GM12878 (cell line): Measurements from ENCODE around the gene TSSC4. TPM values are rescaled to one million over a fixed set of nuclear protein-coding genes. Genes with fewer than 3 reads are reported as not detected.

Experiments
- CEBPB ChIP-seq, 2 experiments: fragments of 150-350 bp in 1 of 2; IDR thresholded peaks; 2 replicates each; pipeline ENCODE4 v1.6.1; 2012 to 2014; ENCODE audit warnings: low read depth in 2 of 2, low read length in 2 of 2, borderline replicate concordance in 1 of 2, inconsistent platforms in 1 of 2
- FOXK2 ChIP-seq: fragments of 450-650 bp; IDR thresholded peaks from 2 replicates; pipeline ENCODE4 v1.6.1; 2017; ENCODE audit warnings: mild to moderate bottlenecking, moderate library complexity
- SREBF2 ChIP-seq: IDR thresholded peaks from 2 replicates; pipeline ENCODE4 v1.6.1; 2012; ENCODE audit warnings: mild to moderate bottlenecking, low read length
- SRF ChIP-seq, 2 experiments: IDR thresholded peaks; 2 replicates each; pipeline ENCODE4 v1.6.1; 2011; ENCODE audit warnings: low read depth in 2 of 2, low read length in 2 of 2, mild to moderate bottlenecking in 1 of 2, moderate library complexity in 1 of 2
- TAF1 ChIP-seq: IDR thresholded peaks from 2 replicates; pipeline ENCODE4 v1.6.1; 2011; ENCODE audit warnings: mild to moderate bottlenecking, low read depth, low read length, borderline replicate concordance
- ZNF24 ChIP-seq: fragments of 450-650 bp; IDR thresholded peaks from 2 replicates; pipeline ENCODE4 v1.6.1; 2017; ENCODE audit warnings: antibody characterized with exemption, mild to moderate bottlenecking
- polyA plus RNA-seq, 11 experiments: library from polyadenylated mRNA; depleted of rRNA in 4 of 11; unstranded in 6 of 11; stranded (reverse) in 5 of 11; fragments of >200 nt; fragmentation: Nextera tagmentation in 4 of 11; fragmentation: Illumina TruSeq in 1 of 11; extraction: Ambion mirVana in 4 of 11; extraction: Trizol in 1 of 11; gene quantifications; 1 replicate in 1 of 11; 2 replicates in 10 of 11; pipeline versions ENCODE4 v1.2.1 to v1.2.3, GENCODE V29; 2011 to 2016; ENCODE audit warnings: inconsistent platforms in 2 of 11, missing spikeins in 2 of 11, low read depth in 1 of 11
- total RNA-seq, 4 experiments: library from RNA; depleted of rRNA in 3 of 4; stranded (reverse); fragments of >200 nt in 3 of 4; fragmentation: Illumina TruSeq in 1 of 4; extraction: Trizol in 1 of 4; gene quantifications; 2 replicates each; pipeline versions ENCODE4 v1.2.1 to v1.2.3, GENCODE V29; 2013 to 2021
- TF ChIP-seq, protein P1 (sequence below): fragments of 450-650 bp; IDR thresholded peaks from 2 replicates; pipeline ENCODE4 v1.6.1; 2018; ENCODE audit warnings: borderline replicate concordance, mild to moderate bottlenecking; ENCODE audit not compliant: partially characterized antibody
- TF ChIP-seq, protein P2 (sequence below): IDR thresholded peaks from 2 replicates; pipeline ENCODE4 v1.6.1; 2012; ENCODE audit warnings: low read depth, low read length, improper control_type of control experiment
- TF ChIP-seq, protein P3 (sequence below): fragments of 450-650 bp; IDR thresholded peaks from 2 replicates; pipeline ENCODE4 v1.6.1; 2017; ENCODE audit warnings: low read depth, mild to moderate bottlenecking, moderate library complexity
- TF ChIP-seq, protein P4 (sequence below): IDR thresholded peaks from 2 replicates; pipeline ENCODE4 v1.6.1; 2012; ENCODE audit warnings: mild to moderate bottlenecking, low read depth, low read length
- TF ChIP-seq, protein P5 (sequence below): IDR thresholded peaks from 2 replicates; pipeline ENCODE4 v1.6.1; 2012; ENCODE audit warnings: low read depth, low read length, improper control_type of control experiment
- TF ChIP-seq, protein P6 (sequence below): fragments of 450-650 bp; IDR thresholded peaks from 2 replicates; pipeline ENCODE4 v1.6.1; 2014; ENCODE audit warnings: mild to moderate bottlenecking
- TF ChIP-seq, protein P7 (sequence below): fragments of 150-350 bp; IDR thresholded peaks from 2 replicates; pipeline ENCODE4 v1.6.1; 2016; ENCODE audit warnings: low read depth, low read length

The TSSC4 gene
- total and polyA plus RNA-seq, 10 of the 15 experiments (the other 5 are each of a cell fraction or from before 2014, with no cell fraction given): 0.69 to 70.1 (median 25.7) TPM

DNA sequence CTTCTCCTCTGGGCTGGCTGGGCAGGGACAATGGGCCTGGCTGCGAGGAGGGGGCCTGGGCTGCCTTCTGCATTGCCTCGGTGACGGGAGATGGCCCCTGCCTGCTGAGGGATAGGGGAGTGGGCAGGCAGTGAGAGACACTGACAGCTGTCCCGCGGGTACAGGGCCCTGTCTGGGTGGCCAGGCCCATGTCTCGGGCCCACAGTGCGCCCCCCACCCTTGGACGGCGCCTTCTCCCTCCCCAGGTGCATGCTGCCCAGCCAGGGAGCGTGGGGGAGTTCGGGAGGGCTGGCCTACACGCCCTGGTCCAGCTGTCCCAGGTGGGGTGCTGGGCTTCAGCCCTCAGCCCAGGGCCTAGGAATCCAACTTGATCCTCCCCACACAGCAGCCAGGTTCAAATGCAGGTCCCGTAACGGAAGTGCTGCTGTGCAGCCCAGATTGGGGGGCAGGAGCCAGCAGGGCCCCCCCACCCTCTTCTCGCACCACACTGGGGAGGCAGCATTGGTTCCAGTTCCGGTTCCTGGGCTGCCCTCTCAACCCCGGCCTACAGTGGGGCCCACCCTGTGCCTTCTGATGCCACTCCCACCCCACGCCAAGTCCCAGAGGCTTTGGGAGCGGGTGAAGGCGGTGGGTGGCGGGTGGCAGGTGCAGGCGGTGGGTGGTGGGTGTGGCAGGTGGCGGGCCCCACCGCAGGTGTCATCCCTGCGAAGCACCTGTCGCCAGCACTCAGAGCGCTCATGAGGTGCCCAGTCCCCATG, 7.3 kb upstream of the TSSC4 start (continued):
- TF ChIP-seq, protein P1, sequence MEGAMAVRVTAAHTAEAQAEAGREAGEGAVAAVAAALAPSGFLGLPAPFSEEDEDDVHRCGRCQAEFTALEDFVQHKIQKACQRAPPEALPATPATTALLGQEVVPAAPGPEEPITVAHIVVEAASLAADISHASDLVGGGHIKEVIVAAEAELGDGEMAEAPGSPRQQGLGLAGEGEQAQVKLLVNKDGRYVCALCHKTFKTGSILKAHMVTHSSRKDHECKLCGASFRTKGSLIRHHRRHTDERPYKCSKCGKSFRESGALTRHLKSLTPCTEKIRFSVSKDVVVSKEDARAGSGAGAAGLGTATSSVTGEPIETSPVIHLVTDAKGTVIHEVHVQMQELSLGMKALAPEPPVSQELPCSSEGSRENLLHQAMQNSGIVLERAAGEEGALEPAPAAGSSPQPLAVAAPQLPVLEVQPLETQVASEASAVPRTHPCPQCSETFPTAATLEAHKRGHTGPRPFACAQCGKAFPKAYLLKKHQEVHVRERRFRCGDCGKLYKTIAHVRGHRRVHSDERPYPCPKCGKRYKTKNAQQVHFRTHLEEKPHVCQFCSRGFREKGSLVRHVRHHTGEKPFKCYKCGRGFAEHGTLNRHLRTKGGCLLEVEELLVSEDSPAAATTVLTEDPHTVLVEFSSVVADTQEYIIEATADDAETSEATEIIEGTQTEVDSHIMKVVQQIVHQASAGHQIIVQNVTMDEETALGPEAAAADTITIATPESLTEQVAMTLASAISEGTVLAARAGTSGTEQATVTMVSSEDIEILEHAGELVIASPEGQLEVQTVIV: no peak
- TF ChIP-seq, protein P2, sequence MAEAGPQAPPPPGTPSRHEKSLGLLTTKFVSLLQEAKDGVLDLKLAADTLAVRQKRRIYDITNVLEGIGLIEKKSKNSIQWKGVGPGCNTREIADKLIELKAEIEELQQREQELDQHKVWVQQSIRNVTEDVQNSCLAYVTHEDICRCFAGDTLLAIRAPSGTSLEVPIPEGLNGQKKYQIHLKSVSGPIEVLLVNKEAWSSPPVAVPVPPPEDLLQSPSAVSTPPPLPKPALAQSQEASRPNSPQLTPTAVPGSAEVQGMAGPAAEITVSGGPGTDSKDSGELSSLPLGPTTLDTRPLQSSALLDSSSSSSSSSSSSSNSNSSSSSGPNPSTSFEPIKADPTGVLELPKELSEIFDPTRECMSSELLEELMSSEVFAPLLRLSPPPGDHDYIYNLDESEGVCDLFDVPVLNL: no peak
- TF ChIP-seq FOXK2 (no peak), SRF (IDR thresholded peaks at IDR 0.05; ENCODE audit: low read depth in 2 of 2, low read length in 2 of 2) (peak in 1 of 2 experiments; percentile 53; a peak in 1 of 4 replicates), TAF1 (0 out of 2 replicates have a peak, but pooled peaks have one; percentile 17), SREBF2 (no peak), ZNF24 (no peak), CEBPB (IDR thresholded peaks at IDR 0.05; ENCODE audit: borderline replicate concordance in 1 of 2, low read depth in 2 of 2, low read length in 2 of 2) (no peak)
- TF ChIP-seq, protein P3, sequence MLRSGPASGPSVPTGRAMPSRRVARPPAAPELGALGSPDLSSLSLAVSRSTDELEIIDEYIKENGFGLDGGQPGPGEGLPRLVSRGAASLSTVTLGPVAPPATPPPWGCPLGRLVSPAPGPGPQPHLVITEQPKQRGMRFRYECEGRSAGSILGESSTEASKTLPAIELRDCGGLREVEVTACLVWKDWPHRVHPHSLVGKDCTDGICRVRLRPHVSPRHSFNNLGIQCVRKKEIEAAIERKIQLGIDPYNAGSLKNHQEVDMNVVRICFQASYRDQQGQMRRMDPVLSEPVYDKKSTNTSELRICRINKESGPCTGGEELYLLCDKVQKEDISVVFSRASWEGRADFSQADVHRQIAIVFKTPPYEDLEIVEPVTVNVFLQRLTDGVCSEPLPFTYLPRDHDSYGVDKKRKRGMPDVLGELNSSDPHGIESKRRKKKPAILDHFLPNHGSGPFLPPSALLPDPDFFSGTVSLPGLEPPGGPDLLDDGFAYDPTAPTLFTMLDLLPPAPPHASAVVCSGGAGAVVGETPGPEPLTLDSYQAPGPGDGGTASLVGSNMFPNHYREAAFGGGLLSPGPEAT: no peak
- TF ChIP-seq, protein P4, sequence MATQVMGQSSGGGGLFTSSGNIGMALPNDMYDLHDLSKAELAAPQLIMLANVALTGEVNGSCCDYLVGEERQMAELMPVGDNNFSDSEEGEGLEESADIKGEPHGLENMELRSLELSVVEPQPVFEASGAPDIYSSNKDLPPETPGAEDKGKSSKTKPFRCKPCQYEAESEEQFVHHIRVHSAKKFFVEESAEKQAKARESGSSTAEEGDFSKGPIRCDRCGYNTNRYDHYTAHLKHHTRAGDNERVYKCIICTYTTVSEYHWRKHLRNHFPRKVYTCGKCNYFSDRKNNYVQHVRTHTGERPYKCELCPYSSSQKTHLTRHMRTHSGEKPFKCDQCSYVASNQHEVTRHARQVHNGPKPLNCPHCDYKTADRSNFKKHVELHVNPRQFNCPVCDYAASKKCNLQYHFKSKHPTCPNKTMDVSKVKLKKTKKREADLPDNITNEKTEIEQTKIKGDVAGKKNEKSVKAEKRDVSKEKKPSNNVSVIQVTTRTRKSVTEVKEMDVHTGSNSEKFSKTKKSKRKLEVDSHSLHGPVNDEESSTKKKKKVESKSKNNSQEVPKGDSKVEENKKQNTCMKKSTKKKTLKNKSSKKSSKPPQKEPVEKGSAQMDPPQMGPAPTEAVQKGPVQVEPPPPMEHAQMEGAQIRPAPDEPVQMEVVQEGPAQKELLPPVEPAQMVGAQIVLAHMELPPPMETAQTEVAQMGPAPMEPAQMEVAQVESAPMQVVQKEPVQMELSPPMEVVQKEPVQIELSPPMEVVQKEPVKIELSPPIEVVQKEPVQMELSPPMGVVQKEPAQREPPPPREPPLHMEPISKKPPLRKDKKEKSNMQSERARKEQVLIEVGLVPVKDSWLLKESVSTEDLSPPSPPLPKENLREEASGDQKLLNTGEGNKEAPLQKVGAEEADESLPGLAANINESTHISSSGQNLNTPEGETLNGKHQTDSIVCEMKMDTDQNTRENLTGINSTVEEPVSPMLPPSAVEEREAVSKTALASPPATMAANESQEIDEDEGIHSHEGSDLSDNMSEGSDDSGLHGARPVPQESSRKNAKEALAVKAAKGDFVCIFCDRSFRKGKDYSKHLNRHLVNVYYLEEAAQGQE: no peak
- TF ChIP-seq, protein P5, sequence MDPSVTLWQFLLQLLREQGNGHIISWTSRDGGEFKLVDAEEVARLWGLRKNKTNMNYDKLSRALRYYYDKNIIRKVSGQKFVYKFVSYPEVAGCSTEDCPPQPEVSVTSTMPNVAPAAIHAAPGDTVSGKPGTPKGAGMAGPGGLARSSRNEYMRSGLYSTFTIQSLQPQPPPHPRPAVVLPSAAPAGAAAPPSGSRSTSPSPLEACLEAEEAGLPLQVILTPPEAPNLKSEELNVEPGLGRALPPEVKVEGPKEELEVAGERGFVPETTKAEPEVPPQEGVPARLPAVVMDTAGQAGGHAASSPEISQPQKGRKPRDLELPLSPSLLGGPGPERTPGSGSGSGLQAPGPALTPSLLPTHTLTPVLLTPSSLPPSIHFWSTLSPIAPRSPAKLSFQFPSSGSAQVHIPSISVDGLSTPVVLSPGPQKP: no peak
- TF ChIP-seq, protein P6, sequence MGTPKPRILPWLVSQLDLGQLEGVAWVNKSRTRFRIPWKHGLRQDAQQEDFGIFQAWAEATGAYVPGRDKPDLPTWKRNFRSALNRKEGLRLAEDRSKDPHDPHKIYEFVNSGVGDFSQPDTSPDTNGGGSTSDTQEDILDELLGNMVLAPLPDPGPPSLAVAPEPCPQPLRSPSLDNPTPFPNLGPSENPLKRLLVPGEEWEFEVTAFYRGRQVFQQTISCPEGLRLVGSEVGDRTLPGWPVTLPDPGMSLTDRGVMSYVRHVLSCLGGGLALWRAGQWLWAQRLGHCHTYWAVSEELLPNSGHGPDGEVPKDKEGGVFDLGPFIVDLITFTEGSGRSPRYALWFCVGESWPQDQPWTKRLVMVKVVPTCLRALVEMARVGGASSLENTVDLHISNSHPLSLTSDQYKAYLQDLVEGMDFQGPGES: no peak
- TF ChIP-seq, protein P7, sequence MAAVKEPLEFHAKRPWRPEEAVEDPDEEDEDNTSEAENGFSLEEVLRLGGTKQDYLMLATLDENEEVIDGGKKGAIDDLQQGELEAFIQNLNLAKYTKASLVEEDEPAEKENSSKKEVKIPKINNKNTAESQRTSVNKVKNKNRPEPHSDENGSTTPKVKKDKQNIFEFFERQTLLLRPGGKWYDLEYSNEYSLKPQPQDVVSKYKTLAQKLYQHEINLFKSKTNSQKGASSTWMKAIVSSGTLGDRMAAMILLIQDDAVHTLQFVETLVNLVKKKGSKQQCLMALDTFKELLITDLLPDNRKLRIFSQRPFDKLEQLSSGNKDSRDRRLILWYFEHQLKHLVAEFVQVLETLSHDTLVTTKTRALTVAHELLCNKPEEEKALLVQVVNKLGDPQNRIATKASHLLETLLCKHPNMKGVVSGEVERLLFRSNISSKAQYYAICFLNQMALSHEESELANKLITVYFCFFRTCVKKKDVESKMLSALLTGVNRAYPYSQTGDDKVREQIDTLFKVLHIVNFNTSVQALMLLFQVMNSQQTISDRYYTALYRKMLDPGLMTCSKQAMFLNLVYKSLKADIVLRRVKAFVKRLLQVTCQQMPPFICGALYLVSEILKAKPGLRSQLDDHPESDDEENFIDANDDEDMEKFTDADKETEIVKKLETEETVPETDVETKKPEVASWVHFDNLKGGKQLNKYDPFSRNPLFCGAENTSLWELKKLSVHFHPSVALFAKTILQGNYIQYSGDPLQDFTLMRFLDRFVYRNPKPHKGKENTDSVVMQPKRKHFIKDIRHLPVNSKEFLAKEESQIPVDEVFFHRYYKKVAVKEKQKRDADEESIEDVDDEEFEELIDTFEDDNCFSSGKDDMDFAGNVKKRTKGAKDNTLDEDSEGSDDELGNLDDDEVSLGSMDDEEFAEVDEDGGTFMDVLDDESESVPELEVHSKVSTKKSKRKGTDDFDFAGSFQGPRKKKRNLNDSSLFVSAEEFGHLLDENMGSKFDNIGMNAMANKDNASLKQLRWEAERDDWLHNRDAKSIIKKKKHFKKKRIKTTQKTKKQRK: no peak
